HG03575 (cell line): ENCODE results near the gene AKAP8.

Experiments
- ATAC-seq: cut with Tn5 transposase; IDR thresholded peaks from one replicate; pipeline ENCODE4 v1.9.1; 2021; ENCODE audit not compliant: unreplicated experiment, insufficient number of reproducible peaks, low FRiP score; ENCODE audit errors: extremely low read depth

The AKAP8 gene

GRCh38 chr19:15316498-15316897 is 63.1 kb downstream of the AKAP8 start:
- no peak for ATAC-seq

- ATAC-seq, result no peak
These were observed 64.5 kb downstream of the AKAP8 start for GRCh38 chr19:15315101-15315500.

GRCh38 chr19:15313649-15314279 is 65.8 kb downstream of the AKAP8 start:
- ATAC-seq, result no peak

GRCh38 chr19:15307169-15307568 is 72.4 kb downstream of the AKAP8 start:
- ATAC-seq, result no peak

GRCh38 chr19:15305582-15306334 is 73.8 kb downstream of the AKAP8 start:
- no peak for ATAC-seq

GRCh38 chr19:15304140-15304705 is 75.4 kb downstream of the AKAP8 start:
- ATAC-seq, result no peak
